Measurements from ENCODE around the gene SMYD3. TPM values are rescaled to one million over a fixed set of nuclear protein-coding genes. Genes with fewer than 3 reads are reported as not detected.

The SMYD3 gene
- polyA plus RNA-seq, 1 donor from 2014 or later: 48.6 TPM

GRCh38 chr1:245825128-245825901, 681.8 kb downstream of the SMYD3 start:
- H3F3A ChIP-seq (ENCODE audit: insufficient read depth, low read length, poor library complexity, severe bottlenecking): no peaks in the 10 kb centered on the region
- H3K79me2 ChIP-seq (replicated peaks; ENCODE audit: insufficient read depth, low read length): no peaks in the 10 kb centered on the region
- H3K27ac ChIP-seq (ENCODE audit: low read length): no peak overlapping the region
- TF ChIP-seq POLR2AphosphoS5 (IDR thresholded peaks at IDR 0.05) (no peak), CTCF (IDR thresholded peaks at IDR 0.05; ENCODE audit: poor library complexity, severe bottlenecking) (no peak), REST (IDR thresholded peaks at IDR 0.05; ENCODE audit: borderline replicate concordance) (no peak), RAD21 (conservative IDR thresholded peaks at IDR 0.05) (no peak), EP300 (conservative IDR thresholded peaks at IDR 0.05; ENCODE audit: poor library complexity, severe bottlenecking) (no peak), EZH2 (IDR thresholded peaks at IDR 0.05; ENCODE audit: borderline replicate concordance, insufficient read depth, low read length, poor library complexity, severe bottlenecking) (no peak), TAF1 (IDR thresholded peaks at IDR 0.05; ENCODE audit: low read depth) (no peak), MXI1 (conservative IDR thresholded peaks at IDR 0.05; ENCODE audit: poor library complexity, severe bottlenecking) (no peak)
- H3K4me2 ChIP-seq (ENCODE audit: low read length): no peak overlapping the region
- H3K36me3 ChIP-seq (ENCODE audit: insufficient read depth, low read length): no peaks in the 10 kb centered on the region
- no peak overlapping the region for H3K4me3 ChIP-seq (ENCODE audit: low read length)
- H2AFZ ChIP-seq (ENCODE audit: low read depth, low read length): no peak overlapping the region
- H3K27me3 ChIP-seq (ENCODE audit: insufficient read depth, low read depth, low read length): no peaks in the 10 kb centered on the region
- H3K9me2 ChIP-seq (ENCODE audit: insufficient read depth, low read length): no peaks in the 10 kb centered on the region
- no peaks in the 10 kb centered on the region for H3K9me3 ChIP-seq (ENCODE audit: low read length)
- H3K9ac ChIP-seq (ENCODE audit: low read length): no peak overlapping the region
- no peaks in the 10 kb centered on the region for H4K20me1 ChIP-seq (ENCODE audit: insufficient read depth)

GRCh38 chr1:245823408-245824147, 683.5 kb downstream of the SMYD3 start:
- Histone ChIP-seq H2AFZ (ENCODE audit: low read depth, low read length) (no peak overlapping the region), H3K27ac (ENCODE audit: low read length) (no peak overlapping the region), H3K4me2 (ENCODE audit: low read length) (no peak overlapping the region)

More at GRCh38 chr1:245823408-245824147, 683.5 kb downstream of the SMYD3 start:
- no peaks in the 10 kb centered on the region for H4K20me1 ChIP-seq (ENCODE audit: insufficient read depth)
- H3K36me3 ChIP-seq (ENCODE audit: insufficient read depth, low read length): no peaks in the 10 kb centered on the region
- H3K9me3 ChIP-seq (ENCODE audit: low read length): no peaks in the 10 kb centered on the region
- H3K4me3 ChIP-seq (ENCODE audit: low read length): no peak overlapping the region
- no peaks in the 10 kb centered on the region for H3K79me2 ChIP-seq (replicated peaks; ENCODE audit: insufficient read depth, low read length)
- H3K9me2 ChIP-seq (ENCODE audit: insufficient read depth, low read length): no peaks in the 10 kb centered on the region
- H3K9ac ChIP-seq (ENCODE audit: low read length): no peak overlapping the region
- no peaks in the 10 kb centered on the region for H3F3A ChIP-seq (ENCODE audit: insufficient read depth, low read length, poor library complexity, severe bottlenecking)
- TF ChIP-seq MXI1 (conservative IDR thresholded peaks at IDR 0.05; ENCODE audit: poor library complexity, severe bottlenecking) (no peak), EP300 (conservative IDR thresholded peaks at IDR 0.05; ENCODE audit: poor library complexity, severe bottlenecking) (no peak), SMC3 (conservative IDR thresholded peaks at IDR 0.05; ENCODE audit: poor library complexity) (no peak), REST (IDR thresholded peaks at IDR 0.05; ENCODE audit: borderline replicate concordance) (no peak), RAD21 (conservative IDR thresholded peaks at IDR 0.05) (no peak), TAF1 (IDR thresholded peaks at IDR 0.05; ENCODE audit: low read depth) (no peak), EZH2 (IDR thresholded peaks at IDR 0.05; ENCODE audit: borderline replicate concordance, insufficient read depth, low read length, poor library complexity, severe bottlenecking) (no peak), POLR2AphosphoS5 (IDR thresholded peaks at IDR 0.05) (no peak), CTCF (IDR thresholded peaks at IDR 0.05; ENCODE audit: poor library complexity, severe bottlenecking) (no peak)
- no peaks in the 10 kb centered on the region for H3K27me3 ChIP-seq (ENCODE audit: insufficient read depth, low read depth, low read length)

Measured in neural cell (in vitro differentiated cells).